Measurements from ENCODE around the gene ZNF197.

ZNF197 gene

GRCh38 chr3:44628716-44629115 is 3.9 kb downstream of the ZNF197 start:
- no peak overlapping the region for H3K9ac ChIP-seq (ENCODE audit: low read length)
- H2BK120ac ChIP-seq (ENCODE audit: low read depth, low read length), result no peak overlapping the region
- peaks cover 5% of the 10 kb centered on the region for H3K36me3 ChIP-seq (ENCODE audit: control insufficient read depth, insufficient read depth, low read length)

GRCh38 chr3:44632193-44632592 is 7.4 kb downstream of the ZNF197 start:
- H3K9ac ChIP-seq (ENCODE audit: low read length), result no peak overlapping the region
- H2BK15ac ChIP-seq (replicated peaks; ENCODE audit: low read depth), result no peak overlapping the region
- no peaks in the 10 kb centered on the region for H3K4me1 ChIP-seq (ENCODE audit: control insufficient read depth, low read depth, low read length)
- no peak overlapping the region for H3K56ac ChIP-seq (ENCODE audit: low read length)
- H3K79me1 ChIP-seq (ENCODE audit: low read length), result no peaks in the 10 kb centered on the region
- H3K36me3 ChIP-seq (ENCODE audit: control insufficient read depth, insufficient read depth, low read length), result peaks cover 5% of the 10 kb centered on the region
- no peak overlapping the region for H2BK5ac ChIP-seq (ENCODE audit: low read length)
- no peak overlapping the region for H3K4ac ChIP-seq (ENCODE audit: low read depth, low read length)
- H3K4me2 ChIP-seq (ENCODE audit: low read length), result no peak overlapping the region
- H3K18ac ChIP-seq (ENCODE audit: low read length), result no peak overlapping the region
- no peak overlapping the region for H3K23ac ChIP-seq (ENCODE audit: low read length)
- no peak overlapping the region for H3K4me3 ChIP-seq (ENCODE audit: low read length)
- no peak overlapping the region for H2AK5ac ChIP-seq (ENCODE audit: low read length)
- DNase-seq, result no peak
- H3K27me3 ChIP-seq (ENCODE audit: insufficient read depth, low read length, poor library complexity), result no peaks in the 10 kb centered on the region
- H4K5ac ChIP-seq (ENCODE audit: low read length), result no peak overlapping the region
- H2BK120ac ChIP-seq (ENCODE audit: low read depth, low read length), result no peak overlapping the region
- no peak overlapping the region for H4K8ac ChIP-seq (ENCODE audit: low read depth, low read length)
- no peaks in the 10 kb centered on the region for H3K79me2 ChIP-seq (ENCODE audit: control insufficient read depth, insufficient read depth, low read length)
- no CpG with 5 or more reads among the region's 3 CpGs for WGBS (ENCODE audit: extremely low coverage, insufficient coverage, low lambda C conversion rate)
- H3K27ac ChIP-seq (ENCODE audit: low read depth, low read length), result no peak overlapping the region

More at GRCh38 chr3:44628716-44629115, 3.9 kb downstream of the ZNF197 start:
- H4K8ac ChIP-seq (ENCODE audit: low read depth, low read length), result no peak overlapping the region
- H4K5ac ChIP-seq (ENCODE audit: low read length), result no peak overlapping the region
- H3K79me1 ChIP-seq (ENCODE audit: low read length), result peaks cover 4% of the 10 kb centered on the region
- H2AK5ac ChIP-seq (ENCODE audit: low read length), result no peak overlapping the region
- H3K4me3 ChIP-seq (ENCODE audit: low read length), result no peak overlapping the region
- H3K56ac ChIP-seq (ENCODE audit: low read length), result no peak overlapping the region
- H3K27ac ChIP-seq (ENCODE audit: low read depth, low read length), result no peak overlapping the region
- H3K27me3 ChIP-seq (ENCODE audit: insufficient read depth, low read length, poor library complexity), result no peaks in the 10 kb centered on the region
- H2BK15ac ChIP-seq (replicated peaks; ENCODE audit: low read depth), result no peak overlapping the region
- no peak for DNase-seq
- H3K18ac ChIP-seq (ENCODE audit: low read length), result no peak overlapping the region
- no CpG with 5 or more reads among the region's 2 CpGs for WGBS (ENCODE audit: extremely low coverage, insufficient coverage, low lambda C conversion rate)
- no peak overlapping the region for H2BK5ac ChIP-seq (ENCODE audit: low read length)
- no peak overlapping the region for H3K23ac ChIP-seq (ENCODE audit: low read length)
- no peak overlapping the region for H3K4me2 ChIP-seq (ENCODE audit: low read length)
- peaks cover 6% of the 10 kb centered on the region for H3K79me2 ChIP-seq (ENCODE audit: control insufficient read depth, insufficient read depth, low read length)
- H3K4ac ChIP-seq (ENCODE audit: low read depth, low read length), result no peak overlapping the region
- H3K4me1 ChIP-seq (ENCODE audit: control insufficient read depth, low read depth, low read length), result peaks cover 3% of the 10 kb centered on the region

GRCh38 chr3:44642337-44642736 is 17.5 kb downstream of the ZNF197 start:
- H2BK5ac ChIP-seq (ENCODE audit: low read length), result no peak overlapping the region
- no peak overlapping the region for H2BK15ac ChIP-seq (replicated peaks; ENCODE audit: low read depth)
- H4K8ac ChIP-seq (ENCODE audit: low read depth, low read length), result no peak overlapping the region
- H3K79me1 ChIP-seq (ENCODE audit: low read length), result peaks cover 3% of the 10 kb centered on the region
- peaks cover 1% of the 10 kb centered on the region for H3K27me3 ChIP-seq (ENCODE audit: insufficient read depth, low read length, poor library complexity)
- H2AK5ac ChIP-seq (ENCODE audit: low read length), result no peak overlapping the region
- no peaks in the 10 kb centered on the region for H3K4me1 ChIP-seq (ENCODE audit: control insufficient read depth, low read depth, low read length)
- no peak overlapping the region for H3K18ac ChIP-seq (ENCODE audit: low read length)
- no peak overlapping the region for H2BK120ac ChIP-seq (ENCODE audit: low read depth, low read length)
- H3K56ac ChIP-seq (ENCODE audit: low read length), result no peak overlapping the region
- WGBS (ENCODE audit: extremely low coverage, insufficient coverage, low lambda C conversion rate), result no CpG with 5 or more reads among the region's 4 CpGs
- H3K79me2 ChIP-seq (ENCODE audit: control insufficient read depth, insufficient read depth, low read length), result no peaks in the 10 kb centered on the region
- H3K4me3 ChIP-seq (ENCODE audit: low read length), result peak overlapping the region; percentile 9
- H3K36me3 ChIP-seq (ENCODE audit: control insufficient read depth, insufficient read depth, low read length), result peaks cover 11% of the 10 kb centered on the region
- no peak overlapping the region for H3K4ac ChIP-seq (ENCODE audit: low read depth, low read length)
- no peak overlapping the region for H3K23ac ChIP-seq (ENCODE audit: low read length)
- no peak overlapping the region for H3K9ac ChIP-seq (ENCODE audit: low read length)
- no peak overlapping the region for H3K27ac ChIP-seq (ENCODE audit: low read depth, low read length)
- H3K4me2 ChIP-seq (ENCODE audit: low read length), result no peak overlapping the region
- DNase-seq, result peak; percentile 10
- no peak overlapping the region for H4K5ac ChIP-seq (ENCODE audit: low read length)

- no peaks in the 10 kb centered on the region for H3K4me1 ChIP-seq (ENCODE audit: control insufficient read depth, low read depth, low read length)
- no peak overlapping the region for H2BK5ac ChIP-seq (ENCODE audit: low read length)
- no peak overlapping the region for H4K5ac ChIP-seq (ENCODE audit: low read length)
- no peak overlapping the region for H3K4ac ChIP-seq (ENCODE audit: low read depth, low read length)
- no peaks in the 10 kb centered on the region for H3K79me2 ChIP-seq (ENCODE audit: control insufficient read depth, insufficient read depth, low read length)
- H3K27me3 ChIP-seq (ENCODE audit: insufficient read depth, low read length, poor library complexity), result peaks cover 1% of the 10 kb centered on the region
- H3K27ac ChIP-seq (ENCODE audit: low read depth, low read length), result no peak overlapping the region
- peak; percentile 6 for DNase-seq
- peaks cover 3% of the 10 kb centered on the region for H3K79me1 ChIP-seq (ENCODE audit: low read length)
- no peak overlapping the region for H3K18ac ChIP-seq (ENCODE audit: low read length)
- no peak overlapping the region for H4K8ac ChIP-seq (ENCODE audit: low read depth, low read length)
- H3K4me2 ChIP-seq (ENCODE audit: low read length), result no peak overlapping the region
- H3K23ac ChIP-seq (ENCODE audit: low read length), result no peak overlapping the region
- H2BK15ac ChIP-seq (replicated peaks; ENCODE audit: low read depth), result no peak overlapping the region
- no peak overlapping the region for H3K56ac ChIP-seq (ENCODE audit: low read length)
- no CpG with 5 or more reads among the region's 4 CpGs for WGBS (ENCODE audit: extremely low coverage, insufficient coverage, low lambda C conversion rate)
- no peak overlapping the region for H3K9ac ChIP-seq (ENCODE audit: low read length)
- H2AK5ac ChIP-seq (ENCODE audit: low read length), result no peak overlapping the region
- peak overlapping the region; percentile 12 for H3K4me3 ChIP-seq (ENCODE audit: low read length)
- H3K36me3 ChIP-seq (ENCODE audit: control insufficient read depth, insufficient read depth, low read length), result peaks cover 11% of the 10 kb centered on the region
- H2BK120ac ChIP-seq (ENCODE audit: low read depth, low read length), result no peak overlapping the region
Measured at GRCh38 chr3:44643024-44643423, 18.2 kb downstream of the ZNF197 start.

GRCh38 chr3:44647771-44648170 is 22.9 kb downstream of the ZNF197 start:
- Histone ChIP-seq H2BK5ac (ENCODE audit: low read length) (no peak overlapping the region), H3K27me3 (ENCODE audit: insufficient read depth, low read length, poor library complexity) (no peaks in the 10 kb centered on the region), H3K79me1 (ENCODE audit: low read length) (peaks cover 7% of the 10 kb centered on the region), H3K9ac (ENCODE audit: low read length) (no peak overlapping the region), H2AK5ac (ENCODE audit: low read length) (no peak overlapping the region), H3K56ac (ENCODE audit: low read length) (no peak overlapping the region), H3K27ac (ENCODE audit: low read depth, low read length) (no peak overlapping the region), H3K79me2 (ENCODE audit: control insufficient read depth, insufficient read depth, low read length) (peaks cover 9% of the 10 kb centered on the region), H3K4me2 (ENCODE audit: low read length) (no peak overlapping the region), H3K4me3 (ENCODE audit: low read length) (no peak overlapping the region), H3K18ac (ENCODE audit: low read length) (no peak overlapping the region), H4K8ac (ENCODE audit: low read depth, low read length) (no peak overlapping the region), H2BK15ac (replicated peaks; ENCODE audit: low read depth) (no peak overlapping the region), H2BK120ac (ENCODE audit: low read depth, low read length) (no peak overlapping the region), H3K23ac (ENCODE audit: low read length) (no peak overlapping the region), H3K36me3 (ENCODE audit: control insufficient read depth, insufficient read depth, low read length) (peaks cover 5% of the 10 kb centered on the region), H4K5ac (ENCODE audit: low read length) (no peak overlapping the region), H3K4ac (ENCODE audit: low read depth, low read length) (no peak overlapping the region), H3K4me1 (ENCODE audit: control insufficient read depth, low read depth, low read length) (no peaks in the 10 kb centered on the region)
- WGBS (ENCODE audit: extremely low coverage, insufficient coverage, low lambda C conversion rate), result no CpG with 5 or more reads among the region's 1 CpG
- no peak for DNase-seq

- Histone ChIP-seq H3K9ac (ENCODE audit: low read length) (peak within 1 kb of the TSS; percentile 94), H3K36me3 (ENCODE audit: control insufficient read depth, insufficient read depth, low read length) (peaks cover 7% of the 10 kb centered on the region)
- WGBS (ENCODE audit: extremely low coverage, insufficient coverage, low lambda C conversion rate), result no CpG with 5 or more reads among the region's 37 CpGs
Measured at GRCh38 chr3:44648564-44649229, 23.9 kb downstream of the ZNF197 start, which contains the start of gene ZNF35. TSS of gene ZNF35 (plus strand) at chr3:44648732. CDS start at chr3:44651068, 2,336 bp downstream.

More at GRCh38 chr3:44648564-44649229, 23.9 kb downstream of the ZNF197 start, which contains the start of gene ZNF35:
- Histone ChIP-seq H3K23ac (ENCODE audit: low read length) (no peak within 1 kb of the TSS), H4K8ac (ENCODE audit: low read depth, low read length) (peak within 1 kb of the TSS; percentile 100), H3K27ac (ENCODE audit: low read depth, low read length) (peak within 1 kb of the TSS; percentile 43), H2BK15ac (replicated peaks; ENCODE audit: low read depth) (no peak within 1 kb of the TSS), H4K5ac (ENCODE audit: low read length) (no peak within 1 kb of the TSS), H3K56ac (ENCODE audit: low read length) (peak within 1 kb of the TSS; percentile 95), H2AK5ac (ENCODE audit: low read length) (no peak within 1 kb of the TSS), H3K18ac (ENCODE audit: low read length) (peak within 1 kb of the TSS; percentile 75), H3K27me3 (ENCODE audit: insufficient read depth, low read length, poor library complexity) (no peaks in the 10 kb centered on the region), H3K4me2 (ENCODE audit: low read length) (peak within 1 kb of the TSS; percentile 70), H2BK5ac (ENCODE audit: low read length) (no peak within 1 kb of the TSS), H3K79me1 (ENCODE audit: low read length) (peaks cover 7% of the 10 kb centered on the region), H3K4me1 (ENCODE audit: control insufficient read depth, low read depth, low read length) (no peaks in the 10 kb centered on the region), H3K79me2 (ENCODE audit: control insufficient read depth, insufficient read depth, low read length) (peaks cover 9% of the 10 kb centered on the region), H3K4me3 (ENCODE audit: low read length) (peak within 1 kb of the TSS; percentile 96), H2BK120ac (ENCODE audit: low read depth, low read length) (no peak within 1 kb of the TSS), H3K4ac (ENCODE audit: low read depth, low read length) (peak within 1 kb of the TSS; percentile 61)
- DNase-seq, result peak; percentile 94
